SK-N-SH treated with all-trans-retinoic acid at 6 μM for 48 hours (cell line): ENCODE measurements around the gene PCDHGB5.
"Not testable (repeated sequence)": the region's sequence is repeated elsewhere in the genome, so short reads cannot be mapped to it uniquely, and the experiment has no call there.

Experiments used
- ATAC-seq: fragments of 200-7000 bp; cut with Tn5 transposase; 3 replicates; pipeline ENCODE4 v1.9.1; 2020; ENCODE audit warnings: mild to moderate bottlenecking, moderate library complexity
- ARNTL ChIP-seq: fragments of 450-650 bp; formaldehyde crosslinking; IDR thresholded peaks from 2 replicates; pipeline ENCODE4 v1.5.0; 2020; ENCODE audit warnings: low read depth, mild to moderate bottlenecking, moderate library complexity, borderline replicate concordance
- BACH2 ChIP-seq: fragments of 250-450 bp; sonication (Bioruptor Pico); IDR thresholded peaks from 2 replicates; pipeline ENCODE4 v1.9.0; 2021; ENCODE audit warnings: mild to moderate bottlenecking, borderline replicate concordance
- CREB5 ChIP-seq: fragments of 250-450 bp; sonication (Bioruptor Pico); IDR thresholded peaks from 2 replicates; pipeline ENCODE4 v1.5.1; 2020; ENCODE audit warnings: low read depth, mild to moderate bottlenecking, moderate library complexity
- CSDC2 ChIP-seq: fragments of 250-450 bp; sonication (Bioruptor Pico); IDR thresholded peaks from 2 replicates; pipeline ENCODE4 v1.5.0; 2020; ENCODE audit warnings: mild to moderate bottlenecking, moderate library complexity
- CSRNP3 ChIP-seq: fragments of 250-450 bp; sonication (Bioruptor Pico); IDR thresholded peaks from 2 replicates; pipeline ENCODE4 v1.5.1; 2021; ENCODE audit warnings: mild to moderate bottlenecking, moderate library complexity
- ESRRG ChIP-seq: fragments of 250-450 bp; sonication (Bioruptor Pico); IDR thresholded peaks from 2 replicates; pipeline ENCODE4 v1.6.1; 2021; ENCODE audit warnings: mild to moderate bottlenecking
- GLIS3 ChIP-seq: fragments of 250-450 bp; sonication (Bioruptor Pico); IDR thresholded peaks from 2 replicates; pipeline ENCODE4 v1.5.0; 2020; ENCODE audit warnings: mild to moderate bottlenecking, moderate library complexity
- ISL1 ChIP-seq: fragments of 250-450 bp; sonication (Bioruptor Pico); IDR thresholded peaks from 2 replicates; pipeline ENCODE4 v2.1.2; 2022; ENCODE audit warnings: mild to moderate bottlenecking, moderate library complexity
- OSR1 ChIP-seq: fragments of 250-450 bp; sonication (Bioruptor Pico); IDR thresholded peaks from 2 replicates; pipeline ENCODE4 v1.8.0; 2022; ENCODE audit warnings: moderate library complexity, mild to moderate bottlenecking, inconsistent platforms
- PATZ1 ChIP-seq: fragments of 250-450 bp; sonication (Bioruptor Pico); IDR thresholded peaks from 2 replicates; pipeline ENCODE4 v1.8.0; 2020; ENCODE audit warnings: mild to moderate bottlenecking, moderate library complexity, borderline replicate concordance
- POU6F1 ChIP-seq: fragments of 250-450 bp; sonication (Bioruptor Pico); IDR thresholded peaks from 2 replicates; pipeline ENCODE4 v1.8.0; 2021; ENCODE audit warnings: low read depth, mild to moderate bottlenecking, moderate library complexity, borderline replicate concordance
- PPARA ChIP-seq: fragments of 250-450 bp; sonication (Bioruptor Pico); IDR thresholded peaks from 2 replicates; pipeline ENCODE4 v1.5.0; 2020; ENCODE audit warnings: mild to moderate bottlenecking, borderline replicate concordance
- RARB ChIP-seq: fragments of 250-450 bp; sonication (Bioruptor Pico); IDR thresholded peaks from 2 replicates; pipeline ENCODE4 v1.8.0; 2021; ENCODE audit warnings: mild to moderate bottlenecking, moderate library complexity
- SNAI2 ChIP-seq: fragments of 250-450 bp; sonication (Bioruptor Pico); IDR thresholded peaks from 2 replicates; pipeline ENCODE4 v1.5.0; 2020; ENCODE audit warnings: mild to moderate bottlenecking, moderate library complexity
- TOX ChIP-seq: fragments of 250-450 bp; sonication (Bioruptor Pico); IDR thresholded peaks from 2 replicates; pipeline ENCODE4 v1.8.0; 2021; ENCODE audit warnings: mild to moderate bottlenecking, moderate library complexity, borderline replicate concordance
- TSHZ2 ChIP-seq: fragments of 250-450 bp; sonication (Bioruptor Pico); IDR thresholded peaks from 2 replicates; pipeline ENCODE4 v1.5.0; 2020; ENCODE audit warnings: mild to moderate bottlenecking, moderate library complexity
- ZC3H10 ChIP-seq: fragments of 250-450 bp; sonication (Bioruptor Pico); IDR thresholded peaks from 2 replicates; pipeline ENCODE4 v1.5.1; 2021; ENCODE audit warnings: mild to moderate bottlenecking, moderate library complexity
- ZFP3 ChIP-seq: fragments of 250-450 bp; sonication (Bioruptor Pico); IDR thresholded peaks from 2 replicates; pipeline ENCODE4 v1.5.0; 2020; ENCODE audit warnings: mild to moderate bottlenecking, moderate library complexity
- ZFP30 ChIP-seq: fragments of 450-650 bp; formaldehyde crosslinking; IDR thresholded peaks from 2 replicates; pipeline ENCODE4 v1.5.0; 2022; ENCODE audit warnings: mild to moderate bottlenecking, moderate library complexity
- ZNF565 ChIP-seq: fragments of 450-650 bp; formaldehyde crosslinking; conservative IDR thresholded peaks from 2 replicates; pipeline ENCODE4 v1.5.0; 2020; ENCODE audit warnings: low read depth, mild to moderate bottlenecking, moderate library complexity
- ZNF8 ChIP-seq: fragments of 450-650 bp; formaldehyde crosslinking; IDR thresholded peaks from 2 replicates; pipeline ENCODE4 v1.5.0; 2020; ENCODE audit warnings: mild to moderate bottlenecking, moderate library complexity

PCDHGB5 gene

GRCh38 chr5:141384471-141385267, 13.1 kb upstream of the PCDHGB5 start:
- no peak for ATAC-seq

GRCh38 chr5:141387557-141388311, 10.0 kb upstream of the PCDHGB5 start, which contains the start of gene PCDHGB4:
PCDHGB4 (plus strand) TSS chr5:141387698; CDS start chr5:141387885, 187 bp downstream.
- not testable (repeated sequence) for ATAC-seq

More at GRCh38 chr5:141384471-141385267, 13.1 kb upstream of the PCDHGB5 start:
- TF ChIP-seq PPARA (CRISPR knock-in tag) (no peak), SNAI2 (no peak), RARB (CRISPR knock-in tag) (no peak), TSHZ2 (CRISPR knock-in tag) (no peak), OSR1 (CRISPR knock-in tag) (no peak), TOX (CRISPR knock-in tag) (no peak), ZC3H10 (CRISPR knock-in tag) (no peak), GLIS3 (CRISPR knock-in tag) (no peak)

- TF ChIP-seq TSHZ2 (CRISPR knock-in tag) = no peak
- no peak for TF ChIP-seq CSRNP3 (CRISPR knock-in tag)
- TF ChIP-seq PATZ1 (CRISPR knock-in tag) = no peak
- no peak for TF ChIP-seq CSDC2
- no peak for TF ChIP-seq ESRRG (CRISPR knock-in tag)
- TF ChIP-seq ZNF8 (CRISPR knock-in tag) = no peak
- TF ChIP-seq ZC3H10 (CRISPR knock-in tag) = no peak
- TF ChIP-seq ZFP30 (CRISPR knock-in tag) = no peak
- no peak for TF ChIP-seq TOX (CRISPR knock-in tag)
- no peak for TF ChIP-seq BACH2
- TF ChIP-seq ZNF565 = no peak
- no peak for TF ChIP-seq SNAI2
- TF ChIP-seq OSR1 (CRISPR knock-in tag) = no peak
- TF ChIP-seq ARNTL = no peak
- TF ChIP-seq CREB5 (CRISPR knock-in tag) = no peak
- no peak for TF ChIP-seq POU6F1
- TF ChIP-seq ISL1 (CRISPR knock-in tag) = no peak
- no peak for TF ChIP-seq ZFP3 (CRISPR knock-in tag)
- no peak for ATAC-seq
Measured at GRCh38 chr5:141388661-141389060, 9.1 kb upstream of the PCDHGB5 start.
